ENCODE data around the gene MATN1. TPM values are rescaled to one million over a fixed set of nuclear protein-coding genes. Genes with fewer than 3 reads are reported as not detected.

MATN1 gene
- total RNA-seq, 1 experiment from 2014 or later = 0.76 TPM

GRCh38 chr1:30752651-30752908 lies 29.2 kb upstream of the MATN1 start:
- Histone ChIP-seq H3K36me3 (replicated peaks; ENCODE audit: control insufficient read depth, insufficient read depth, low read length) (no peaks in the 10 kb centered on the region), H3K27me3 (ENCODE audit: control insufficient read depth, insufficient read depth, low read length) (no peaks in the 10 kb centered on the region; the same call in 1 of the 2 replicates), H3K4me3 (ENCODE audit: insufficient read depth, low read depth, low read length) (no peak overlapping the region)
- no peak for DNase-seq

- DNase-seq = no peak
- H3K36me3 ChIP-seq (replicated peaks; ENCODE audit: control insufficient read depth, insufficient read depth, low read length) = no peaks in the 10 kb centered on the region
- H3K4me3 ChIP-seq (ENCODE audit: insufficient read depth, low read depth, low read length) = no peak overlapping the region
- H3K27me3 ChIP-seq (ENCODE audit: control insufficient read depth, insufficient read depth, low read length) = no peaks in the 10 kb centered on the region; the same call in 1 of the 2 replicates
Measured at GRCh38 chr1:30751830-30752650, 28.7 kb upstream of the MATN1 start.

GRCh38 chr1:30750731-30751291 lies 27.4 kb upstream of the MATN1 start:
- Histone ChIP-seq H3K36me3 (replicated peaks; ENCODE audit: control insufficient read depth, insufficient read depth, low read length) (no peaks in the 10 kb centered on the region), H3K4me3 (ENCODE audit: insufficient read depth, low read depth, low read length) (no peak overlapping the region), H3K27me3 (ENCODE audit: control insufficient read depth, insufficient read depth, low read length) (no peaks in the 10 kb centered on the region; the same call in 1 of the 2 replicates)
- no peak for DNase-seq

- DNase-seq = no peak
- H3K36me3 ChIP-seq (replicated peaks; ENCODE audit: control insufficient read depth, insufficient read depth, low read length) = no peaks in the 10 kb centered on the region
- no peak overlapping the region for H3K4me3 ChIP-seq (ENCODE audit: insufficient read depth, low read depth, low read length)
- no peaks in the 10 kb centered on the region; the same call in 1 of the 2 replicates for H3K27me3 ChIP-seq (ENCODE audit: control insufficient read depth, insufficient read depth, low read length)
Measured at GRCh38 chr1:30749691-30750583, 26.6 kb upstream of the MATN1 start.

- H3K36me3 ChIP-seq (replicated peaks; ENCODE audit: control insufficient read depth, insufficient read depth, low read length) = no peaks in the 10 kb centered on the region
- DNase-seq = peak; percentile 70
- H3K27me3 ChIP-seq (ENCODE audit: control insufficient read depth, insufficient read depth, low read length) = no peaks in the 10 kb centered on the region; the same call in 1 of the 2 replicates
- no peak overlapping the region for H3K4me3 ChIP-seq (ENCODE audit: insufficient read depth, low read depth, low read length)
Measured at GRCh38 chr1:30748699-30749401, 25.5 kb upstream of the MATN1 start.

- Histone ChIP-seq H3K27me3 (ENCODE audit: control insufficient read depth, insufficient read depth, low read length) (no peaks in the 10 kb centered on the region; the same call in 1 of the 2 replicates), H3K36me3 (replicated peaks; ENCODE audit: control insufficient read depth, insufficient read depth, low read length) (no peaks in the 10 kb centered on the region), H3K4me3 (ENCODE audit: insufficient read depth, low read depth, low read length) (no peak overlapping the region)
- no peak for DNase-seq
Measured at GRCh38 chr1:30748098-30748698, 24.8 kb upstream of the MATN1 start.

GRCh38 chr1:30747033-30748008 lies 23.9 kb upstream of the MATN1 start:
- Histone ChIP-seq H3K27me3 (ENCODE audit: control insufficient read depth, insufficient read depth, low read length) (no peaks in the 10 kb centered on the region; the same call in 1 of the 2 replicates), H3K36me3 (replicated peaks; ENCODE audit: control insufficient read depth, insufficient read depth, low read length) (no peaks in the 10 kb centered on the region), H3K4me3 (ENCODE audit: insufficient read depth, low read depth, low read length) (no peak overlapping the region)
- no peak for DNase-seq

GRCh38 chr1:30746212-30747032 lies 23.0 kb upstream of the MATN1 start:
- no peak for DNase-seq
- H3K36me3 ChIP-seq (replicated peaks; ENCODE audit: control insufficient read depth, insufficient read depth, low read length) = no peaks in the 10 kb centered on the region
- no peaks in the 10 kb centered on the region; the same call in 1 of the 2 replicates for H3K27me3 ChIP-seq (ENCODE audit: control insufficient read depth, insufficient read depth, low read length)
- no peak overlapping the region for H3K4me3 ChIP-seq (ENCODE audit: insufficient read depth, low read depth, low read length)

- H3K36me3 ChIP-seq (replicated peaks; ENCODE audit: control insufficient read depth, insufficient read depth, low read length) = no peaks in the 10 kb centered on the region
- no peak for DNase-seq
- H3K4me3 ChIP-seq (ENCODE audit: insufficient read depth, low read depth, low read length) = no peak overlapping the region
- H3K27me3 ChIP-seq (ENCODE audit: control insufficient read depth, insufficient read depth, low read length) = no peaks in the 10 kb centered on the region; the same call in 1 of the 2 replicates
Measured at GRCh38 chr1:30745834-30746208, 22.4 kb upstream of the MATN1 start.

GRCh38 chr1:30745156-30745833 lies 21.9 kb upstream of the MATN1 start:
- no peaks in the 10 kb centered on the region for H3K36me3 ChIP-seq (replicated peaks; ENCODE audit: control insufficient read depth, insufficient read depth, low read length)
- H3K27me3 ChIP-seq (ENCODE audit: control insufficient read depth, insufficient read depth, low read length) = no peaks in the 10 kb centered on the region; the same call in 1 of the 2 replicates
- DNase-seq = no peak
- no peak overlapping the region for H3K4me3 ChIP-seq (ENCODE audit: insufficient read depth, low read depth, low read length)

GRCh38 chr1:30744060-30744756 lies 20.8 kb upstream of the MATN1 start:
- Histone ChIP-seq H3K4me3 (ENCODE audit: insufficient read depth, low read depth, low read length) (no peak overlapping the region), H3K27me3 (ENCODE audit: control insufficient read depth, insufficient read depth, low read length) (no peaks in the 10 kb centered on the region; the same call in 1 of the 2 replicates), H3K36me3 (replicated peaks; ENCODE audit: control insufficient read depth, insufficient read depth, low read length) (no peaks in the 10 kb centered on the region)
- no peak for DNase-seq
